Neuronal stem cell (in vitro differentiated cells): ENCODE measurements around the gene RFXANK.

Experiments
- DNase-seq: peaks from one replicate; pipeline ENCODE4 v3.0.0-alpha.2; 2013; ENCODE audit warnings: low spot score
- H2AFZ ChIP-seq: one replicate; pipeline ENCODE4 v1.6.1; 2013; ENCODE audit warnings: mild to moderate bottlenecking, low read length, inconsistent platforms
- H2AK5ac ChIP-seq: 2 replicates; pipeline ENCODE4 v1.6.1; 2013; ENCODE audit warnings: low read depth, mild to moderate bottlenecking, inconsistent platforms, low read length, moderate library complexity, mixed read lengths
- H2BK120ac ChIP-seq: 2 replicates; pipeline ENCODE4 v1.6.1; 2013; ENCODE audit warnings: low read depth, mild to moderate bottlenecking, inconsistent platforms, low read length, moderate library complexity, mixed read lengths
- H2BK12ac ChIP-seq: one replicate; pipeline ENCODE4 v1.6.1; 2013; ENCODE audit warnings: low read length, inconsistent platforms
- H2BK15ac ChIP-seq: 2 replicates; pipeline ENCODE4 v1.6.1; 2013; ENCODE audit warnings: mild to moderate bottlenecking, low read length, inconsistent platforms, mixed read lengths
- H2BK5ac ChIP-seq: one replicate; pipeline ENCODE4 v1.6.1; 2013; ENCODE audit warnings: inconsistent platforms, mild to moderate bottlenecking, low read length, moderate library complexity
- H3K14ac ChIP-seq: one replicate; pipeline ENCODE4 v1.6.1; 2013; ENCODE audit warnings: low read length, inconsistent platforms
- H3K18ac ChIP-seq: 2 replicates; pipeline ENCODE4 v1.6.1; 2013; ENCODE audit warnings: low read length, inconsistent platforms
- H3K23ac ChIP-seq: 2 replicates; pipeline ENCODE4 v1.6.1; 2013; ENCODE audit warnings: low read depth, mild to moderate bottlenecking, mixed read lengths, low read length, inconsistent platforms; ENCODE audit not compliant: poor library complexity
- H3K27ac ChIP-seq: replicated peaks from 3 replicates; pipeline ENCODE4 v1.5.1; 2013; ENCODE audit warnings: low read length, inconsistent platforms
- H3K27me3 ChIP-seq, 3 experiments: 2 replicates each; pipeline ENCODE4 v1.6.1; 2013; ENCODE audit warnings: low read length in 3 of 3, mild to moderate bottlenecking in 2 of 3, inconsistent platforms in 1 of 3, low read depth in 1 of 3, mixed read lengths in 1 of 3, moderate library complexity in 1 of 3; ENCODE audit not compliant: control insufficient read depth in 3 of 3, insufficient read depth in 3 of 3
- H3K36me3 ChIP-seq, 2 donors: replicated peaks in 1 of 2; 2 replicates each; pipeline ENCODE4 v1.6.1; 2013; ENCODE audit warnings: low read length in 2 of 2; ENCODE audit not compliant: control insufficient read depth in 2 of 2, insufficient read depth in 2 of 2
- H3K4ac ChIP-seq: 2 replicates; pipeline ENCODE4 v1.6.1; 2013; ENCODE audit warnings: inconsistent platforms, mild to moderate bottlenecking, low read length, moderate library complexity
- H3K4me1 ChIP-seq, 2 donors: 1 replicate in 1 of 2; 2 replicates in 1 of 2; pipeline ENCODE4 v1.6.1; 2013; ENCODE audit warnings: low read length in 2 of 2, low read depth in 1 of 2; ENCODE audit not compliant: control insufficient read depth in 2 of 2, insufficient read depth in 1 of 2
- H3K4me2 ChIP-seq: one replicate; pipeline ENCODE4 v1.6.1; 2013; ENCODE audit warnings: mild to moderate bottlenecking, low read length, inconsistent platforms; ENCODE audit not compliant: insufficient read depth, poor library complexity, severe bottlenecking
- H3K4me3 ChIP-seq, 2 donors: 2 replicates each; pipeline ENCODE4 v1.5.1; 2013; ENCODE audit warnings: low read length in 2 of 2, mild to moderate bottlenecking in 2 of 2, inconsistent platforms in 1 of 2, moderate library complexity in 1 of 2
- H3K79me1 ChIP-seq: one replicate; pipeline ENCODE4 v1.6.1; 2013; ENCODE audit warnings: low read depth, mild to moderate bottlenecking, inconsistent platforms, low read length, moderate library complexity
- H3K9ac ChIP-seq: one replicate; pipeline ENCODE4 v1.6.1; 2013; ENCODE audit warnings: mild to moderate bottlenecking, low read depth, low read length, inconsistent platforms; ENCODE audit not compliant: poor library complexity
- H3K9me3 ChIP-seq, 2 donors: replicated peaks in 1 of 2; 2 replicates each; pipeline versions ENCODE3 to v1.6.1; 2013; ENCODE audit warnings: low read length in 2 of 2, mild to moderate bottlenecking in 2 of 2, inconsistent platforms in 1 of 2, low read depth in 1 of 2, mixed read lengths in 1 of 2, moderate library complexity in 1 of 2; ENCODE audit not compliant: control insufficient read depth in 2 of 2, insufficient read depth in 1 of 2
- H4K8ac ChIP-seq: one replicate; pipeline ENCODE4 v1.6.1; 2013; ENCODE audit warnings: low read depth, mild to moderate bottlenecking, inconsistent platforms, low read length, moderate library complexity
- H4K91ac ChIP-seq: one replicate; pipeline ENCODE4 v1.6.1; 2013; ENCODE audit warnings: low read length, low read depth, mild to moderate bottlenecking, inconsistent platforms; ENCODE audit not compliant: poor library complexity
- WGBS, 2 donors: extraction: QIAGEN DNeasy Blood & Tissue Kit; methylation state at CpG; one replicate each; pipeline ENCODE4 v1.1.7; 2013; ENCODE audit warnings: missing lambda C conversion rate in 2 of 2, mixed read lengths in 1 of 2; ENCODE audit not compliant: insufficient read length in 2 of 2, insufficient replicate concordance in 1 of 2; ENCODE audit errors: extremely low coverage in 2 of 2; 5-methylcytosine and 5-hydroxymethylcytosine counted together

RFXANK gene

DNA sequence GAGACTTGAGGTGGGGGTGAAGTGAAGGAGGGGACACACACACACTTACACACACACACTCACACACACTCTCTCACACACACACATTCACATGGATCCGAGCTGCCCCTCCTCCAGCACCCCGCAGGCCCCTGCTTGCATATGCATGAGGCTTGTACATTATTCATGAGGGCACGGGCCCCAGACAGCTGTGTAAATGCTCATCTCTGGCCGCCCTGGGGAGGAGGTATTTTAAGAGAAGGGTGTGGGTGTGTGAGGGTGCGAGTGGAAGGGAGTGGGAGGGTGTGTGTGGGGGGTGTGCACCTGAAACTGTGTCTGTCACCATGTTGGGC lies 22.1 kb downstream of the RFXANK start:
- H2AFZ ChIP-seq, result no peak overlapping the region
- no peak overlapping the region for H2BK15ac ChIP-seq
- no peak overlapping the region for H2BK120ac ChIP-seq
- H3K4me3 ChIP-seq, result peak overlapping the region; percentile 22 to 52
- no peak overlapping the region for H3K27ac ChIP-seq
- H3K4me1 ChIP-seq, result peaks cover 10 to 23% of the 10 kb centered on the region in 2 donors
- H4K91ac ChIP-seq, result no peak overlapping the region
- H3K18ac ChIP-seq, result no peak overlapping the region
- H2AK5ac ChIP-seq, result no peak overlapping the region
- H2BK12ac ChIP-seq, result no peak overlapping the region
- peak overlapping the region; percentile 7 for H3K9ac ChIP-seq
- DNase-seq, result no peak
- H3K79me1 ChIP-seq, result no peaks in the 10 kb centered on the region
- peaks cover 0 to 32% (median 0%) of the 10 kb centered on the region in 3 experiments for H3K27me3 ChIP-seq
- H3K14ac ChIP-seq, result peak overlapping the region; percentile 32
- H4K8ac ChIP-seq, result no peak overlapping the region
- no peak overlapping the region for H3K4ac ChIP-seq
- no peak overlapping the region for H3K4me2 ChIP-seq
- no peak overlapping the region for H2BK5ac ChIP-seq
- H3K23ac ChIP-seq, result peak overlapping the region; percentile 21
- H3K9me3 ChIP-seq, result peaks cover 0 to 6% of the 10 kb centered on the region in 2 donors
- peaks cover 0 to 18% of the 10 kb centered on the region in 2 donors for H3K36me3 ChIP-seq
- WGBS, 2 donors, result 100% methylated on average over 1 of the region's 5 CpGs; no CpG with 5 or more reads in 1 of the 2 donors

DNA sequence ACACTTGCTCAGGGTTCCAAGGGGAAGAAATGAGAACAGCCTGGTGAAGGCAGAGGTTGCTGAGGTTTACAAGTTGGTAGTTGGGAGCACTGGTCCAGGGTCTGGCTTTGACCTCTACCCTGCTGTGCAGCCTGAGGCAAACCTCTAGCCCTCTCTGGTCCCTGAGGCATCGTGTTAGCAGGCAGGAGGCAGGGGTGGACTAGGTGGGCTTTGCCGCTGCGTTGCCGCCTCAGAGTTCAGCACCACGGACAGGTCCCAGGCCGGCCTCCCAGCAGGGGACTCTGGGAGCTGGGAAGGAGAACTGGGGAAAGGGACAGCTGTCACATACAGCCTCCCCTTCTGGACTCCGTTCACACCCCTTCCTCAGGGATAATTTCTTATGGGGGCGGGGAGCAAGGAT lies 22.8 kb downstream of the RFXANK start:
- DNase-seq, result peak; percentile 82
- Histone ChIP-seq H2BK5ac (no peak overlapping the region), H2AK5ac (no peak overlapping the region), H3K9ac (no peak overlapping the region), H3K4me2 (no peak overlapping the region), H2BK15ac (no peak overlapping the region), H3K14ac (no peak overlapping the region), H2AFZ (no peak overlapping the region), H2BK120ac (no peak overlapping the region), H3K79me1 (no peaks in the 10 kb centered on the region), H3K4me3 (no peak overlapping the region), H3K27ac (no peak overlapping the region), H3K18ac (no peak overlapping the region), H3K4me1 (peaks cover 10 to 23% of the 10 kb centered on the region in 2 donors), H3K23ac (no peak overlapping the region), H2BK12ac (no peak overlapping the region), H3K36me3 (peaks cover 0 to 21% of the 10 kb centered on the region in 2 donors), H3K4ac (no peak overlapping the region), H4K91ac (no peak overlapping the region), H4K8ac (no peak overlapping the region), H3K27me3 (peaks cover 0 to 32% (median 0%) of the 10 kb centered on the region in 3 experiments), H3K9me3 (peaks cover 0 to 6% of the 10 kb centered on the region in 2 donors)
- WGBS, 2 donors, result no CpG with 5 or more reads among the region's 8 CpGs

DNA sequence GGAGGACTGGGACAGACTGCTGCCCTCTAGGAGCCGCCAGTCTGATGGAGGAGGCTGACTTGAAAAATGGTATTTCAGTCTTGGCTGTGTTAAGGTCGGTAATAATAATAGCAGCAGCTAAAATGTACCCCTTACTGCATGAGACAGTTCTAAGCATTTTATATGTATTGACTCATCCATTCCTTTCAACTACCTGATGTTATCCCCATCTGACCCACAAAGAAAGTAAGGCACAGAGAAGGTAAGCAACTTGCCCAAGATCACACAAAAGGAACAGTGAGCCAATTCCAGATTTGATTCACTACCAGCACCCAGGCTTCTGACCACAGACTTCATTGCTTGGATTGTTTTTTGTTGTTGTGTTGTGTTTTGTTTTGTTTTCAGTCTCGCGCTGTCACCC lies 23.7 kb downstream of the RFXANK start:
- Histone ChIP-seq H3K9me3 (peaks cover 0 to 6% of the 10 kb centered on the region in 2 donors), H3K36me3 (peaks cover 0 to 23% of the 10 kb centered on the region in 2 donors), H3K27me3 (peaks cover 0 to 30% (median 0%) of the 10 kb centered on the region in 3 experiments), H2BK12ac (no peak overlapping the region), H4K91ac (no peak overlapping the region), H4K8ac (no peak overlapping the region), H2AFZ (no peak overlapping the region), H2BK5ac (no peak overlapping the region), H2BK120ac (no peak overlapping the region), H3K23ac (no peak overlapping the region), H3K4me3 (no peak overlapping the region), H3K4me1 (peaks cover 10 to 23% of the 10 kb centered on the region in 2 donors), H3K18ac (no peak overlapping the region), H3K27ac (no peak overlapping the region), H2AK5ac (no peak overlapping the region), H3K9ac (no peak overlapping the region), H3K4ac (no peak overlapping the region), H3K79me1 (no peaks in the 10 kb centered on the region), H2BK15ac (no peak overlapping the region), H3K4me2 (no peak overlapping the region), H3K14ac (no peak overlapping the region)
- WGBS, 2 donors, result no CpG with 5 or more reads among the region's 4 CpGs
- DNase-seq, result no peak

DNA sequence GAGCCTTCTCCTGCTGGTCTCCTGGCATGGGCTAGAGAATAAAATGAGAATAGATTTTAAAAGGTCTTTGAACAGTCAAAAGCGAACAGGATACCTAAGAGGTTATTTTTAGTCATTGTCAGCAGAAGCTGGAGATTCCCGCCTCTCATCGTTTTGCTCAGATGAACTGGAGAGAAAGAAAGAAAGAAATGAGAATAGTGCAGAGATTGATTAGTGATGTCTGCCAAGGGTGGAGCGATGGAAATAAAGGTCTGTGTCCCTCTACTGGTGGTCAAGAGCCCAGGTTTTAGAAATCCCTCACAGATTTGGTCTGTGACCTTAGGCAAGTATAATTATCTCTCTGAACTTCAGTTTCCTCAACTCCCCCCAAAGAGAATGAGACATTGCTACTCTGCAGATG lies 25.0 kb downstream of the RFXANK start:
- peaks cover 0 to 23% (median 0%) of the 10 kb centered on the region in 3 experiments for H3K27me3 ChIP-seq
- no peak overlapping the region for H3K4me2 ChIP-seq
- H2BK12ac ChIP-seq, result no peak overlapping the region
- H3K4me1 ChIP-seq, result peaks cover 7 to 23% of the 10 kb centered on the region in 2 donors
- H2BK5ac ChIP-seq, result no peak overlapping the region
- WGBS, 2 donors, result no CpG with 5 or more reads among the region's 4 CpGs
- no peak overlapping the region for H4K8ac ChIP-seq
- H2AK5ac ChIP-seq, result no peak overlapping the region
- H2BK120ac ChIP-seq, result no peak overlapping the region
- no peak overlapping the region for H3K14ac ChIP-seq
- no peak overlapping the region for H2BK15ac ChIP-seq
- no peaks in the 10 kb centered on the region for H3K79me1 ChIP-seq
- no peak overlapping the region for H3K4ac ChIP-seq
- H3K36me3 ChIP-seq, result peaks cover 0 to 33% of the 10 kb centered on the region in 2 donors
- no peak overlapping the region for H3K18ac ChIP-seq
- no peak overlapping the region for H4K91ac ChIP-seq
- H3K9ac ChIP-seq, result no peak overlapping the region
- no peak for DNase-seq
- H3K27ac ChIP-seq, result no peak overlapping the region
- H3K9me3 ChIP-seq, result peaks cover 0 to 2% of the 10 kb centered on the region in 2 donors
- no peak overlapping the region for H3K23ac ChIP-seq
- no peak overlapping the region for H3K4me3 ChIP-seq
- H2AFZ ChIP-seq, result no peak overlapping the region
